ELR (cell line): ENCODE measurements around the gene TPI1.

Experiments
- DNase-seq: peaks from one replicate; pipeline ENCODE4 v3.0.0-alpha.2; 2015; ENCODE audit warnings: low read depth

Gene TPI1

DNA sequence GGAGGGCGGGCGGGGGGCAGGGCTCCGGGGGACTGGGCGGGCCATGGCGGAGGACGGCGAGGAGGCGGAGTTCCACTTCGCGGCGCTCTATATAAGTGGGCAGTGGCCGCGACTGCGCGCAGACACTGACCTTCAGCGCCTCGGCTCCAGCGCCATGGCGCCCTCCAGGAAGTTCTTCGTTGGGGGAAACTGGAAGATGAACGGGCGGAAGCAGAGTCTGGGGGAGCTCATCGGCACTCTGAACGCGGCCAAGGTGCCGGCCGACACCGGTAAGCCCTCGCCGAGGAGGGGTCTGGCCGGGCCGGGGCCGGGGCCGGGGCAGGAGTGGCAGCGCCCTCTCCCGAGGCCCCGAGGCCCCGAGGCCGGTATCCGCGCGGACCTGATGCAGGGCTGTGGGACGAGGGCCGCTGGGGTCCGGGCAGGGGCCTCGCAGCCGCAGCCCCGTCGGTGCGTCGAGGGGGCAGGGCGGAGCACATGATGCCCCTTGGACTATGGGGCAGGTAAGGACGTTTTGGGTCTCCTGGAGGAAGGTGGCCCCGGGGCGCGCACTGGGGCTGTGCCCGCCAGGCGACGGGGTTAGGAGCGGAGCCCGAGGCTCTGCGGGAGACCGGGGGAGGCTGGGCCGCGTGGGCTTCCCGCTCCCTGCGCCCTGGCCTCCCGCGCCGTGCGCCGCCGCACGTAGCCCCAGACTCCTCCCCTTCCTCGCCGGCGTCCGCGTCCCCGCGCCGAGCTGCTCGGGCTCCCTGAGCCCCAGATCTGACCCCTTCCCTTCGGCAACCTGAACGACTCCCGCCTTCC lies at the start of gene TPI1:
TSS of gene TPI1 (plus strand) at position 119 of the 798 bp plus-strand sequence. CDS start at position 155, 36 bp downstream.
- DNase-seq, result peak; percentile 88

DNA sequence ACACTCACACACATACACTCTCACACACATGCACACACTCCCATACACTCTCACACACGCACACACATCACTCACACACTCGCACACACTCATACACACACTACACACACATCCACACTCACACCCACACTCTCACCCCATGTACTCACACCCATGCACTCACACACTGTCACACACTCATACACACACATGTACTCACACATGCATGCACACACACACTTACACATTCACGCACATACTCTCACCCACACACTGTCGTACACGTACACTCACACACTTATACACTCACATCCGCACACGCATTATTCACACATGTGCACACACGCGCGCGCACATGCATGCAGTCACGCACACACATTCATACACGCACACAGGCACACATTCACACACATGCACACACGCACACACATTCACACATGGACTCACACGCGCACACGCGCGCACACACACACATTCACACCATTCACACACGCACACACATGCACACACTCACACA lies 49.6 kb upstream of the TPI1 start:
- DNase-seq, result no peak

- no peak for DNase-seq
These were observed 49.1 kb upstream of the TPI1 start for GRCh38 chr12:6818222-6818621.

GRCh38 chr12:6818645-6819044 lies 48.7 kb upstream of the TPI1 start:
- DNase-seq, result no peak

DNA sequence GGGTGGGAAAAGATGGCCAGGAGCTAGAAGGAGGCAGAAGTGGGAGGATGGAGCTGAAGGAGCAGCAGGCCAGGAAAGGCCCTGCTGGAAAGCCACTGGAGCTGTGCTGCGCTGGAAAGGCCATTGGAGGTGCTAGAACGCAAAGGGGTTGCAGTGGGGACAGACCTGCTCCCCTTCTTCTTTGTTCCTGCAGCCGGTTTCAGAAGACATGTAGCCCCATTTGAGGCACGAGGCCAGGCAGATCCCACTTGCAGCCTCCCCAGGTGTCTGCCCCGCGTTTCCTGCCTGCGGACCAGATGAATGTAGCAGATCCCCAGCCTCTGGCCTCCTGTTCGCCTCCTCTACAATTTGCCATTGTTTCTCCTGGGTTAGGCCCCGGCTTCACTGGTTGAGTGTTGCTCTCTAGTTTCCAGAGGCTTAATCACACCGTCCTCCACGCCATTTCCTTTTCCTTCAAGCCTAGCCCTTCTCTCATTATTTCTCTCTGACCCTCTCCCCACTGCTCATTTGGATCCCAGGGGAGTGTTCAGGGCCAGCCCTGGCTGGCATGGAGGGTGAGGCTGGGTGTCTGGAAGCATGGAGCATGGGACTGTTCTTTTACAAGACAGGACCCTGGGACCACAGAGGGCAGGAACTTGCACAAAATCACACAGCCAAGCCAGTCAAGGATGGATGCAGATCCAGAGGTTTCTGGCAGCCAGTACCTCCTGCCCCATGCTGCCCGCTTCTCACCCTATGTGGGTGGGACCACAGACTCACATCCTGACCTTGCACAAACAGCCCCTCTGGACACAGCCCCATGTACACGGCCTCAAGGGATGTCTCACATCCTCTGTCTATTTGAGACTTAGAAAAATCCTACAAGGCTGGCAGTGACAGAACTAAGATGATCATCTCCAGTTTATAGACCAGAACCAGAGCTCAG lies 48.0 kb upstream of the TPI1 start:
- DNase-seq, result peak; percentile 50

DNA sequence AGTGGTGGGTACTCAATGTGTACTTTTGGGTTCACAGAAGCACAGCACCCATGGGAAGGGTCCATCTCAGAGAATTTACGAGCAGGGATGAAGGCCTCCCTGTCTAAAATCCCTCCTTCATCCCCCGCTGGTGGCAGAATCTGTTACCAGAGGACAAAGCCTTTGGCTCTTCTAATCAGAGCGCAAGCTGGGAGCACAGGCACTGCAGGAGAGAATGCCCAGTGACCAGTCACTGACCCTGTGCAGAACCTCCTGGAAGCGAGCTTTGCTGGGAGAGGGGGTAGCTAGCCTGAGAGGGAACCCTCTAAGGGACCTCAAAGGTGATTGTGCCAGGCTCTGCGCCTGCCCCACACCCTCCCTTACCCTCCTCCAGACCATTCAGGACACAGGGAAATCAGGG lies 47.2 kb upstream of the TPI1 start:
- no peak for DNase-seq

DNA sequence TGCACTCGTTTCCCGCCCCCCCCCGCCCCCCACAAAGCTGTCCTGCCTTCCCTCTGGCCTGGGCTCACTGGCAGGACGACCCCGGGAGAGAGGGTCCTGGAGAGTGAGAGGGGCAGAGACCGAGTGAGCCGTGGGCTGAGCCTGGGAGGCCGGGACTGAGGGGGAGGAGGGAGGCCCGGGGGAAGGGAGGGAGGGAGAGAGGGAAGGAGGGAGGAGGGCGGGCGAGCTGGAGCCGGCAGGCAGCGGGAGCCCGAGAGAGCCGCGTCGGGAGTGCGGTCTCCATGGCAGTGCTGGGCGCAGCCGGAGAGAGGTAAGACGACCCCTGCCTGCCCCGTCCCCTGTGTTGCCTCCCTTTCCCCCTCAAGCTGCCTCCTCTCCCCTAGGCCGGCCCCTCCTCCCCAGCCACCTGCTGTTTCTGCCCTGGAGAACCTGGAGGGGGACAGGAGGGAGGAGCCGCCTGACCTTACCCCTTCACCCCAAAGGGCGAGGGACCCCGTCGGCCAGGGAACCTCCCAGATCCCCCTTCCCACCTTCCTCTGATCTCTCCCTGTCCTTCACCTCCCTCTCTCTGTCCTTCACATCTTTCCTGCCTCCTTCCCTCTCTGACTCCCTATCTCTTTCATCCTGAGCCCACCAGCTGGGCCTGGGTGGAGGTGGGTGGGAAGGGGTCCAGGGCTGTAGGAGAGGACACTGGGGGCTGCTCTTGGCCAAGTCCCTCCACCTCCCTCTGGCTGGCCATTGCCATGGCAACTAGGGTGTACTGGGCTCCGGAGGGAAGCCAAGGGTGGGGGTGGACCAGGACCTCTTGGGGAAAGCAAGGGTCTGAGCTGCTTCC lies 45.5 kb upstream of the TPI1 start, which contains the start of gene GPR162:
TSS of gene GPR162 (plus strand) at position 231 of the 835 bp plus-strand sequence. CDS start 2,078 bp downstream, outside the sequence.
- peak; percentile 49 for DNase-seq

DNA sequence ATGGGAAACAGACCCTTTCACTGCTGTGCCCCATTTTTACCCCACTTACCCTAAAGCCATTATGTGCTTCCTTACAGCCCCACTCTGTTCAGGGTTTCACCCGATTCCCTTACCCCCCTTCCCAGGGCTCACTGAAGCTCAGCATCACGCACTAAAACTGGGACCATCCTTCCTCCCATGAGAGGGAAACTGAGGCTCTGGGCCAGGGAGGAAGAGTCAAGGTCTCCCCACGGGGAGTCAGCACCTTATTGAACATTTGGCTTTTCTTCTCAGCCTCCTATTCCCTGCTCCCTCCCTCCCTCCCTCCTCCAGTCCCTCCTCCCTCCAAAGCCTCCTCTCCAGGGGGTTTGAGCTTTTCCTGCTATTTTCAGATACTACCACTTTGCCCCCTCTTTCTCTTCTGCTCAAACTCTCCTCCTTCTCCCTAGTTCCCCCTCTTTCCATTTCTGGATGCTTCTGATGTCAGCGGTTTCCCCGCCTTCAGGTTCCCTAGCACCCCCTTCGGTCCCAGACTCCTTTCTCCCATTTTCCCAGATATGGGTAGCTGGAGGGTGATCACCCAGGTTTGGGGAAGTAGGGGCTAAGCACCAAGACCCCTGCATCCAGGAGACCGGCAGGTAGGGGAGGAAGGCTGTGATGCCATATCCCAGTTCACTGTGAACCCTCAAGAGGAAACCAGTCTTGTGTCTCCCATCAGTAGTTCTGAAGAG lies 44.8 kb upstream of the TPI1 start:
- DNase-seq, result no peak

DNA sequence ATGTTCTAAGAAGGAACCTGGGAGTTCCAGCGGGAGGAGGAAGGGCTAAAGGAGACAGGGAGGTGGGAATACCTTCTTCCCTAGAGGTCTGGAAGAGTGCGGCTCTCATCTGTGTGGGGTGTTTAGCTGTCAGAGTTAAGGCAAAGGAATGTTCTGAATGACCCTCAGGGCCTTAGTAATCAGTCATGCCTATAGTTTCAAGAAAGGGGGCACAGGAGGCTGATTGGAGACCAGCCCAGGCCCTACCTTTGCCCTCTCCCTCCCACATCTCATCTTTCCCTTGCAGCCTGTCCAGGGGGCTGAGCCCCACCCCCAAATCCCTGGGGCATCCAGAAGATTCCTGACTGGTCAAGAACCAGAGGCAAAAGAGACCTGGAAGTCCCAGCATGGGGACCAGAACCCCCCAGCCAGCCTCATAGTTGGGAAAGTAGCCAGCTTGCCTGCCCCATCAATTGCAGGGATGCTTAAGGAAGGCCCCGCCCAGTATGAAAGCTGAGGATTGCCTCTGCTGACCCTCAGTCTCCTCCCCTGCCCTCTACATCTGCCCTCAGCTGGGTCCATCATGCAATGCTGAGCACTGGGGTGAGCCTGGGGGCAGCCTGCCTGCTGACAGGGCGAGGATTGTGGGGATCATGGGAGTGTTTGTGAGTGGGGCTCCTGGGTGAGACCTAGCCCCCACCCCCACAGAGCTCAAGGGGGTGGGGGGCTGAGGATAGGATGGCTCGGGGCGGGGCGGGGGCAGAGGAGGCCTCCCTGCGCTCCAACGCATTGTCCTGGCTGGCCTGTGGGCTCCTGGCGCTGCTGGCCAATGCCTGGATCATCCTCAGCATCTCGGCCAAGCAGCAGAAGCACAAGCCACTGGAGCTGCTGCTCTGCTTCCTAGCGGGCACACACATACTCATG lies 43.9 kb upstream of the TPI1 start:
- peak; percentile 32 for DNase-seq

GRCh38 chr12:6824085-6824775 lies 43.1 kb upstream of the TPI1 start:
- no peak for DNase-seq

DNA sequence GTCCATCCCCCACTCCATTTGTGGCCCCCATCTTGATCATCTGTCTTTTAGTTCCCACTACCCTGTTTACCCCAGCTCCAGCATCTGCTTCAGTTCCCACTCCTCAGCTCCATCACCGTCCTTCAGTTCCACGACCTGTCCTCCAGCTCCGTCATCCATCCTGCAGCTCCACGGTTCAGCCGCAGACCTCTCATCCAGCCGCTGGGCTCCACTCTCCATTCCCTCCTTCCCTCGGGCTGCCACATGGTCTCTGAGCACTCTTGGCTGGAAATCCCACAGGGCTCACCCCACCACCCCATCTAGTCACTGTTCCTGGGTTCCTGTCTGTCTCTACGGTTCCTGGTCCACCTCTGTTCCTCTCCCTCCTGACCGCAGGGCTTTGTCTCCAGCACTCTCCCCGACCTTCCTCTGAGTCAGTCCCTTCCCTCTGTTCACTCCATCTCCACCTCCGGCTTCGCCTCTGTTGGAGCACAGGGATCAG lies 42.4 kb upstream of the TPI1 start:
- DNase-seq, result peak; percentile 75

DNA sequence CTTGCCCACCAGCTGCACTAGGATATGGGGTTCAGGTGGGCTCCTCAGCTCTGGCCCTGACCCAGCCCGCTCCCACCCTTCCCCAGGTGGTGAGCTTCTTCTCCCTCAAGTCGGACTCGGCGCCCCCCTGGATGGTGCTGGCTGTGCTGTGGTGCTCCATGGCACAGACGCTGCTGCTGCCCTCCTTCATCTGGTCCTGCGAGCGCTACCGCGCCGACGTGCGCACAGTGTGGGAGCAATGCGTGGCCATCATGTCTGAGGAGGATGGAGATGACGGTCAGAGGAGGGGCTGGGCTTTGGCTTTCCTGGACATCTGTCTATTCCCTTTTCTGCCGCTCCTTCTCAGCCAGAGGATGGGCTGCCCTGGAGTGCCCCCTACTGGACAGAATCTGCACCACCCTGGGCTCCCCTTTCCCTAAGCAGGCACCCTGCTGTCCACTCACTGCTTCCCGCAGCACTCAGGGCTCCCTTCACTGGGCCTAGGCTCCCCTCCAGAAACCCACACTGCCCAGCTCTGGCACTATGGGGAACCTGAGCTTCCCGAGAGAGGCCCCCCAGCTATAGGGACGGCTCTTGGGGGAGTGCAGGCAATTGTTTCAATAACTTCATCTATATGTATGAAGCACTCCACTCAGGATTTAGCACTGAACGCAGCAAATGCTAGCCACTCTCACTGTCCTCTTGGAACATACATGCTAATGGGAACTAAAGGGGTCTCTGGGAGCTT lies 41.8 kb upstream of the TPI1 start:
- peak; percentile 88 for DNase-seq

GRCh38 chr12:6826125-6826733 lies 41.1 kb upstream of the TPI1 start:
- DNase-seq, result no peak

- no peak for DNase-seq
These were observed 40.4 kb upstream of the TPI1 start for GRCh38 chr12:6826734-6827436.

DNA sequence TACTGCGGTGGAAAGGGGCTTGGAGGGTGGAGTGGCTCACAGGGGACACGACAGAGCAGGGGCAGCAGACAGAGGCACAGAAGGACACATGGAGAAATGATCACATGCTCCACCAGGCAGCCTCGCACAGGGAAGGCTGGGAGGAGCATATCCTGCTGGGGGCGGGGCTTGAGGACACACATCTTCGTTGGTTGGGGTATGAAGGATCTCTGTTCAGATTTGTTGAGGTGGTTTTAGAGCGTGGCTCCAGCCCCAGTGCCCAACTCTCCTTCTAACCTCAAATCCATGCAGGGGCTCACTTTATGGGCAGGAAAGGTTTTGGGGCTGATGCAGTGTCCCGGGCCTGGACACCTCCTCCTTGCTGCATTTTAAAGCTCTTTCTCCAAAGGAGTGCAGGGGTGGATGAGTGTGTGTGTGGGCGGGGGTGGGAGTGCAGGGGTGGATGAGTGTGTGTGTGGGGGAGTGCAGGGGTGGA lies 39.9 kb upstream of the TPI1 start:
- DNase-seq, result peak; percentile 87

GRCh38 chr12:6827982-6828780 lies 39.1 kb upstream of the TPI1 start, which contains the start of gene P3H3:
P3H3 (plus strand) TSS chr12:6828407; CDS start chr12:6828441, 34 bp downstream.
- DNase-seq, result peak; percentile 76
